SK-N-SH (cell line): ENCODE results near the gene TBP. TPM values are rescaled to one million over a fixed set of nuclear protein-coding genes. Genes with fewer than 3 reads are reported as not detected.

ENCODE experiments used
- CTCF ChIA-PET: fragments of 300-600, 350-600 bp; formaldehyde crosslinking; extraction: SDS; loops from one replicate; lab custom pipeline; 2021; lab: Yijun Ruan, JAX
- POLR2A ChIA-PET: fragments of 350-600 bp; sonication (Branson Sonifier 250); formaldehyde crosslinking; extraction: SDS; loops from one replicate; lab custom pipeline; 2020; ENCODE audit warnings: antibody characterized with exemption, inconsistent platforms; lab: Yijun Ruan, JAX
- DNase-seq: peaks from one replicate; pipeline ENCODE4 v3.0.0; 2012
- H2AFZ ChIP-seq: fragments of 200-600 bp; sonication (generic); 2 replicates; pipeline ENCODE4 v1.8.1; 2016; ENCODE audit warnings: antibody characterized with exemption, mild to moderate bottlenecking, low read depth
- H3F3A ChIP-seq: fragments of 200-600 bp; sonication (generic); replicated peaks from 2 replicates; pipeline ENCODE3; 2016; ENCODE audit warnings: antibody characterized with exemption, mild to moderate bottlenecking; ENCODE audit not compliant: insufficient read depth
- H3K27ac ChIP-seq, 2 experiments: fragments of 200-500 bp in 1 of 2; fragments of 200-600 bp in 1 of 2; sonication (Bioruptor generic) in 1 of 2; sonication (generic), shearing (Covaris generic) in 1 of 2; 2 replicates each; pipeline versions ENCODE4 v1.5.1 to v1.6.1; 2014 to 2016; ENCODE audit warnings: low read depth in 2 of 2, inconsistent platforms in 1 of 2, low read length in 1 of 2, mild to moderate bottlenecking in 1 of 2, mixed read lengths in 1 of 2
- H3K27me3 ChIP-seq: fragments of 200-600 bp; sonication (generic), shearing (Covaris generic); 2 replicates; pipeline ENCODE4 v1.6.1; 2016; ENCODE audit warnings: mixed run types; ENCODE audit not compliant: insufficient read depth
- H3K36me3 ChIP-seq, 2 experiments: fragments of 200-500 bp in 1 of 2; fragments of 200-600 bp in 1 of 2; sonication (Bioruptor generic) in 1 of 2; sonication (generic) in 1 of 2; replicated peaks in 1 of 2; 2 replicates each; pipeline versions ENCODE3 to v1.5.1; 2014 to 2016; ENCODE audit warnings: low read length in 1 of 2, mild to moderate bottlenecking in 1 of 2; ENCODE audit not compliant: insufficient read depth in 2 of 2, control insufficient read depth in 1 of 2
- H3K4me1 ChIP-seq, 2 experiments: fragments of 200-500 bp in 1 of 2; fragments of 200-600 bp in 1 of 2; sonication (Bioruptor generic) in 1 of 2; sonication (generic), shearing (Covaris generic) in 1 of 2; 2 replicates each; pipeline versions ENCODE4 v1.5.1 to v1.6.1; 2014 to 2016; ENCODE audit warnings: low read depth in 1 of 2, low read length in 1 of 2, mixed run types in 1 of 2; ENCODE audit not compliant: insufficient read depth in 2 of 2, control insufficient read depth in 1 of 2
- H3K4me2 ChIP-seq: fragments of 200-600 bp; sonication (generic), shearing (Covaris generic); 2 replicates; pipeline ENCODE4 v1.6.1; 2017; ENCODE audit warnings: mixed run types
- H3K4me3 ChIP-seq, 2 experiments: fragments of 200-500 bp in 1 of 2; fragments of 200-600 bp in 1 of 2; sonication (Bioruptor generic) in 1 of 2; sonication (generic), shearing (Covaris generic) in 1 of 2; 2 replicates each; pipeline versions ENCODE4 v1.5.1 to v1.8.1; 2014 to 2016; ENCODE audit warnings: low read depth in 2 of 2, inconsistent platforms in 1 of 2, low read length in 1 of 2, mild to moderate bottlenecking in 1 of 2, mixed read lengths in 1 of 2, moderate library complexity in 1 of 2
- H3K79me2 ChIP-seq: fragments of 200-600 bp; sonication (generic); 2 replicates; pipeline ENCODE4 v1.8.1; 2017; ENCODE audit warnings: mild to moderate bottlenecking; ENCODE audit not compliant: insufficient read depth
- H3K9ac ChIP-seq: fragments of 200-600 bp; sonication (generic); 2 replicates; pipeline ENCODE4 v1.6.1; 2017; ENCODE audit warnings: mixed run types
- H3K9me2 ChIP-seq: fragments of 200-600 bp; sonication (generic); 2 replicates; pipeline ENCODE4 v1.6.1; 2017; ENCODE audit warnings: mixed run types
- H3K9me3 ChIP-seq: fragments of 200-600 bp; sonication (generic); 2 replicates; pipeline ENCODE4 v1.6.1; 2017; ENCODE audit warnings: mixed run types, mild to moderate bottlenecking, moderate library complexity
- H4K20me1 ChIP-seq: fragments of 200-600 bp; sonication (generic); 2 replicates; pipeline ENCODE4 v1.6.1; 2017; ENCODE audit warnings: mild to moderate bottlenecking, mixed run types; ENCODE audit not compliant: insufficient read depth
- CHD2 ChIP-seq: fragments of 150-350 bp; IDR thresholded peaks from 2 replicates; pipeline ENCODE4 v1.6.1; 2018; ENCODE audit warnings: low read length; ENCODE audit not compliant: partially characterized antibody
- EP300 ChIP-seq, 2 experiments: IDR thresholded peaks; 2 replicates each; pipeline versions ENCODE4 v1.4.0 to v1.6.1; 2012; ENCODE audit warnings: borderline replicate concordance in 1 of 2, low read depth in 1 of 2, low read length in 1 of 2
- FOSL2 ChIP-seq: IDR thresholded peaks from 2 replicates; pipeline ENCODE4 v1.4.0; 2012; ENCODE audit warnings: low read depth, mild to moderate bottlenecking, moderate library complexity, borderline replicate concordance
- FOXM1 ChIP-seq: IDR thresholded peaks from 2 replicates; pipeline ENCODE4 v1.4.0; 2012; ENCODE audit warnings: low read depth, mild to moderate bottlenecking
- GATA2 ChIP-seq: sonication (generic); formaldehyde crosslinking; IDR thresholded peaks from 2 replicates; pipeline ENCODE4 v1.5.0; 2020; ENCODE audit warnings: mild to moderate bottlenecking, missing genetic modification reagents
- MXI1 ChIP-seq: IDR thresholded peaks from 2 replicates; pipeline ENCODE4 v1.6.1; 2012; ENCODE audit warnings: mild to moderate bottlenecking, low read depth, low read length, improper control_type of control experiment
- NRF1 ChIP-seq: IDR thresholded peaks from 2 replicates; pipeline ENCODE4 v1.6.1; 2012; ENCODE audit warnings: low read depth, mild to moderate bottlenecking, low read length
- POLR2AphosphoS5 ChIP-seq: IDR thresholded peaks from 2 replicates; pipeline ENCODE4 v1.6.1; 2012; ENCODE audit warnings: low read depth, low read length
- RAD21 ChIP-seq: IDR thresholded peaks from 2 replicates; pipeline ENCODE4 v1.6.1; 2012; ENCODE audit warnings: mild to moderate bottlenecking, low read length
- SIN3A ChIP-seq: IDR thresholded peaks from 2 replicates; pipeline ENCODE4 v1.6.1; 2012; ENCODE audit warnings: low read depth, mild to moderate bottlenecking, low read length, moderate library complexity, borderline replicate concordance
- TCF12 ChIP-seq: IDR thresholded peaks from 2 replicates; pipeline ENCODE4 v1.4.0; 2012
- YY1 ChIP-seq: IDR thresholded peaks from 2 replicates; pipeline ENCODE4 v1.4.0; 2012; ENCODE audit warnings: low read depth, mild to moderate bottlenecking
- WGBS: methylation state at CpG from one replicate; pipeline ENCODE4 v1.1.6; 2017; ENCODE audit warnings: low lambda C conversion rate; 5-methylcytosine and 5-hydroxymethylcytosine counted together
- polyA plus RNA-seq, 3 experiments: library from polyadenylated mRNA; depleted of rRNA; stranded (reverse); fragments of >200 nt; gene quantifications; 2 replicates each; pipeline ENCODE4 v1.2.3, GENCODE V29; 2012
- TF ChIP-seq, protein P1 (sequence below): fragments of 200-600 bp; sonication (generic); IDR thresholded peaks from 2 replicates; pipeline ENCODE4 v1.6.1; 2017; ENCODE audit warnings: antibody characterized with exemption, mild to moderate bottlenecking, moderate library complexity
- TF ChIP-seq, protein P2 (sequence below): IDR thresholded peaks from 2 replicates; pipeline ENCODE4 v1.4.0; 2012; ENCODE audit warnings: low read depth
- TF ChIP-seq, protein P3 (sequence below): IDR thresholded peaks from 2 replicates; pipeline ENCODE4 v1.6.1; 2012; ENCODE audit warnings: mild to moderate bottlenecking, low read depth, low read length, moderate library complexity
- TF ChIP-seq, protein P4 (sequence below): IDR thresholded peaks from 2 replicates; pipeline ENCODE4 v1.4.0; 2012; ENCODE audit warnings: low read depth, borderline replicate concordance
- TF ChIP-seq, protein P5 (sequence below): IDR thresholded peaks from 2 replicates; pipeline ENCODE4; 2012

Gene TBP
- polyA plus RNA-seq, 1 of the 3 experiments (the other 2 are of a cell fraction), result 45.5 TPM

DNA sequence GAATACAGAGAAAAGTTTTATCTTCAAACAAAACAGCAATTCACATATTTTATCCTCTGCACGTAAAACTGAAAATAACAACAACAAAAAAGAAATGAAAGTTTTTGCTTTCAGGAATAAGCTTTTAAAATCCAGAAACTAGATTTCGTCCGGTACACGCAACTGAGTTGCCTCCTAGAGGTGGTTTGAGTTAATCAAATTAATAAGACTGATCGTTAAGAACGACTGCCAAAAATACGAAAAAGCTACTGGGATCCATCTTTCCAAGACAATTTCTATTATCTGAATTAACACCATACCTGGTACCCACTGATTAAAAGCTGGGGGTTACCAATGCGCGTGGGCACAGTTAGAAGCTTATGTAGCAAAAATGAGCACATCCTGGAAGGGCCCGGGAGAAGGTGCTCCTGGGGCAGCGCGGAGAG, 29.6 kb downstream of the TBP start:
- H2AFZ ChIP-seq, result peak overlapping the region; percentile 87; the same call in 1 of the 2 replicates
- no peak for TF ChIP-seq FOXM1
- TF ChIP-seq, protein P1, sequence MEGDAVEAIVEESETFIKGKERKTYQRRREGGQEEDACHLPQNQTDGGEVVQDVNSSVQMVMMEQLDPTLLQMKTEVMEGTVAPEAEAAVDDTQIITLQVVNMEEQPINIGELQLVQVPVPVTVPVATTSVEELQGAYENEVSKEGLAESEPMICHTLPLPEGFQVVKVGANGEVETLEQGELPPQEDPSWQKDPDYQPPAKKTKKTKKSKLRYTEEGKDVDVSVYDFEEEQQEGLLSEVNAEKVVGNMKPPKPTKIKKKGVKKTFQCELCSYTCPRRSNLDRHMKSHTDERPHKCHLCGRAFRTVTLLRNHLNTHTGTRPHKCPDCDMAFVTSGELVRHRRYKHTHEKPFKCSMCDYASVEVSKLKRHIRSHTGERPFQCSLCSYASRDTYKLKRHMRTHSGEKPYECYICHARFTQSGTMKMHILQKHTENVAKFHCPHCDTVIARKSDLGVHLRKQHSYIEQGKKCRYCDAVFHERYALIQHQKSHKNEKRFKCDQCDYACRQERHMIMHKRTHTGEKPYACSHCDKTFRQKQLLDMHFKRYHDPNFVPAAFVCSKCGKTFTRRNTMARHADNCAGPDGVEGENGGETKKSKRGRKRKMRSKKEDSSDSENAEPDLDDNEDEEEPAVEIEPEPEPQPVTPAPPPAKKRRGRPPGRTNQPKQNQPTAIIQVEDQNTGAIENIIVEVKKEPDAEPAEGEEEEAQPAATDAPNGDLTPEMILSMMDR, result peak; percentile 20; the same call in 1 of the 2 replicates
- TF ChIP-seq, all 33 proteins: peak for 1
- DNase-seq, result no peak
- Histone ChIP-seq H4K20me1 (no peaks in the 10 kb centered on the region), H3K9me2 (no peaks in the 10 kb centered on the region), H3K27me3 (no peaks in the 10 kb centered on the region), H3K27ac (peak overlapping the region; percentile 54 to 89; a peak in 3 of 4 replicates), H3K36me3 (peaks cover 38 to 46% of the 10 kb centered on the region in 2 experiments), H3K9ac (peak overlapping the region; percentile 71), H3K4me3 (peak overlapping the region; percentile 79 to 97), H3K4me1 (peaks cover 0 to 13% of the 10 kb centered on the region in 2 experiments; a peak in 2 of 4 replicates), H3K4me2 (peak overlapping the region; percentile 89), H3F3A (peaks cover 8% of the 10 kb centered on the region), H3K9me3 (no peaks in the 10 kb centered on the region), H3K79me2 (peaks cover 34% of the 10 kb centered on the region)
- POLR2A ChIA-PET, result interaction anchor here (0.8 to 1.7 kb wide), 4 partner anchors 19 to 31 kb away, joined by 3 to 10 read pairs (median 4); partner anchors contain the start of gene TBP
- CTCF ChIA-PET, result interaction anchor here (1.1 to 1.2 kb wide), 2 partner anchors 9 to 793 kb away, joined by 3 to 4 read pairs; no protein-coding TSS in a partner anchor
- WGBS, result 1% methylated on average over 10 of the region's 12 CpGs

DNA sequence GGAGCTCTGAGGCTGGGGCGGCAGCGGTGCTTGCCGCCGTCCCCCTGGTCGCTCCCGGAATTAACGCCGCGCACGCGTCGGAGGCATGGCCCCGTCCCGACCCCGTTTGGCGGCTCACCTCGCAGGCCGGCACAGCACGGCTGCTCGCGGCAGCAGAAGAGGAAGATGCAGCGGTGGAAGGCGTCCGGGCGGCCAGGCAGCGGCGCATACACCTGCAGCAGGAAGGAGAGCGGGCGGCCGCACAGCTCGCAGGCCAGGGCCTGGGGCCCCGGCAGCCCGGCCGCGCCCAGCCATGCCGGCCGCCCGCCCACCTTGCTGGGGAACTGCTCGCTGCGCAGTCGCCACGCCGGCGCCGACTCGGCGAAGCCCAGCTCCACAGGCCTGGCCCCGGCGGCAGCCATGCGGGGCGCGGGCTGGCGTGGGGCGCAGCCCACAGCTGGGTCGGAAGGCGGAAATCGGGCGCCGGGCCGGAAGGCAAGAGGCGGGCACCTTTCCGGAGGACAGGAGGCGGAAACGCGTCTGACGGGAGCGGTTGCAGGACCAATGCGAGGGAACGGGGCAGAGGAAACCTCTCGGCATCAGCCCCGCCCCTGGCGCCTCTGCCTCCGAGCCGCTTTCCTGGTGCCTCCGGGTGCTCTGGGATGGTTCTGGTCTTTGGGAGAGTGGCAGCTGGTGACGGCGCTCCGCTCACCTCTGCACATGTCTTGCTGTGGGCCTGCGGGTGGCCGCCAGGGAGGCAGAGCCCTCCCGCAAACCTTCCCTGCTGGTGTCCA, 30.2 kb downstream of the TBP start, which contains the start of gene PDCD2:
PDCD2 (minus strand) TSS at position 457 of the 773 bp plus-strand sequence; CDS start at position 401, 56 bp downstream.
- 0% methylated on average over 5 of the region's 81 CpGs for WGBS
- Histone ChIP-seq H3F3A (peaks cover 8% of the 10 kb centered on the region), H3K4me3 (peak within 1 kb of the TSS; percentile 79 to 97), H4K20me1 (no peaks in the 10 kb centered on the region), H3K9me3 (no peaks in the 10 kb centered on the region), H3K4me1 (peaks cover 0 to 13% of the 10 kb centered on the region in 2 experiments; a peak in 2 of 4 replicates), H2AFZ (peak within 1 kb of the TSS; percentile 87), H3K9me2 (no peaks in the 10 kb centered on the region), H3K36me3 (peaks cover 32 to 40% of the 10 kb centered on the region in 2 experiments), H3K79me2 (peaks cover 34% of the 10 kb centered on the region), H3K27ac (peak within 1 kb of the TSS; percentile 54 to 89; a peak in 3 of 4 replicates), H3K4me2 (peak within 1 kb of the TSS; percentile 89), H3K9ac (peak within 1 kb of the TSS; percentile 71), H3K27me3 (no peaks in the 10 kb centered on the region)
- peak; percentile 96 for DNase-seq
- POLR2A ChIA-PET, result interaction anchor here (0.8 to 1.7 kb wide), 4 partner anchors 19 to 32 kb away, joined by 3 to 10 read pairs (median 4); partner anchors contain the start of gene TBP
- CTCF ChIA-PET, result interaction anchor here (1.1 to 1.2 kb wide), 2 partner anchors 10 to 794 kb away, joined by 3 to 4 read pairs; no protein-coding TSS in a partner anchor
- TF ChIP-seq POLR2AphosphoS5, result peak; percentile 86
- TF ChIP-seq, protein P2, sequence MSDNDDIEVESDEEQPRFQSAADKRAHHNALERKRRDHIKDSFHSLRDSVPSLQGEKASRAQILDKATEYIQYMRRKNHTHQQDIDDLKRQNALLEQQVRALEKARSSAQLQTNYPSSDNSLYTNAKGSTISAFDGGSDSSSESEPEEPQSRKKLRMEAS, result peak; percentile 64; the same call in 1 of the 2 replicates
- TF ChIP-seq MXI1, result peak; percentile 66
- peak; percentile 50; the same call in 1 of the 2 replicates for TF ChIP-seq SIN3A
- TF ChIP-seq CHD2, result peak; percentile 51
- TF ChIP-seq, protein P3, sequence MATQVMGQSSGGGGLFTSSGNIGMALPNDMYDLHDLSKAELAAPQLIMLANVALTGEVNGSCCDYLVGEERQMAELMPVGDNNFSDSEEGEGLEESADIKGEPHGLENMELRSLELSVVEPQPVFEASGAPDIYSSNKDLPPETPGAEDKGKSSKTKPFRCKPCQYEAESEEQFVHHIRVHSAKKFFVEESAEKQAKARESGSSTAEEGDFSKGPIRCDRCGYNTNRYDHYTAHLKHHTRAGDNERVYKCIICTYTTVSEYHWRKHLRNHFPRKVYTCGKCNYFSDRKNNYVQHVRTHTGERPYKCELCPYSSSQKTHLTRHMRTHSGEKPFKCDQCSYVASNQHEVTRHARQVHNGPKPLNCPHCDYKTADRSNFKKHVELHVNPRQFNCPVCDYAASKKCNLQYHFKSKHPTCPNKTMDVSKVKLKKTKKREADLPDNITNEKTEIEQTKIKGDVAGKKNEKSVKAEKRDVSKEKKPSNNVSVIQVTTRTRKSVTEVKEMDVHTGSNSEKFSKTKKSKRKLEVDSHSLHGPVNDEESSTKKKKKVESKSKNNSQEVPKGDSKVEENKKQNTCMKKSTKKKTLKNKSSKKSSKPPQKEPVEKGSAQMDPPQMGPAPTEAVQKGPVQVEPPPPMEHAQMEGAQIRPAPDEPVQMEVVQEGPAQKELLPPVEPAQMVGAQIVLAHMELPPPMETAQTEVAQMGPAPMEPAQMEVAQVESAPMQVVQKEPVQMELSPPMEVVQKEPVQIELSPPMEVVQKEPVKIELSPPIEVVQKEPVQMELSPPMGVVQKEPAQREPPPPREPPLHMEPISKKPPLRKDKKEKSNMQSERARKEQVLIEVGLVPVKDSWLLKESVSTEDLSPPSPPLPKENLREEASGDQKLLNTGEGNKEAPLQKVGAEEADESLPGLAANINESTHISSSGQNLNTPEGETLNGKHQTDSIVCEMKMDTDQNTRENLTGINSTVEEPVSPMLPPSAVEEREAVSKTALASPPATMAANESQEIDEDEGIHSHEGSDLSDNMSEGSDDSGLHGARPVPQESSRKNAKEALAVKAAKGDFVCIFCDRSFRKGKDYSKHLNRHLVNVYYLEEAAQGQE, result peak; percentile 51; the same call in 1 of the 2 replicates
- peak in 1 of 2 experiments; percentile 23; a peak in 1 of 4 replicates for TF ChIP-seq EP300 (IDR thresholded peaks at IDR 0.05; ENCODE audit: borderline replicate concordance in 1 of 2, low read depth in 1 of 2, low read length in 1 of 2)
- peak; percentile 65; the same call in 1 of the 2 replicates for TF ChIP-seq YY1
- TF ChIP-seq NRF1, result peak; percentile 23; the same call in 1 of the 2 replicates
- no peak for TF ChIP-seq RAD21
- TF ChIP-seq, protein P4, sequence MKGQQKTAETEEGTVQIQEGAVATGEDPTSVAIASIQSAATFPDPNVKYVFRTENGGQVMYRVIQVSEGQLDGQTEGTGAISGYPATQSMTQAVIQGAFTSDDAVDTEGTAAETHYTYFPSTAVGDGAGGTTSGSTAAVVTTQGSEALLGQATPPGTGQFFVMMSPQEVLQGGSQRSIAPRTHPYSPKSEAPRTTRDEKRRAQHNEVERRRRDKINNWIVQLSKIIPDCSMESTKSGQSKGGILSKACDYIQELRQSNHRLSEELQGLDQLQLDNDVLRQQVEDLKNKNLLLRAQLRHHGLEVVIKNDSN, result no peak
- TF ChIP-seq TCF12, result no peak
- TF ChIP-seq, protein P5, sequence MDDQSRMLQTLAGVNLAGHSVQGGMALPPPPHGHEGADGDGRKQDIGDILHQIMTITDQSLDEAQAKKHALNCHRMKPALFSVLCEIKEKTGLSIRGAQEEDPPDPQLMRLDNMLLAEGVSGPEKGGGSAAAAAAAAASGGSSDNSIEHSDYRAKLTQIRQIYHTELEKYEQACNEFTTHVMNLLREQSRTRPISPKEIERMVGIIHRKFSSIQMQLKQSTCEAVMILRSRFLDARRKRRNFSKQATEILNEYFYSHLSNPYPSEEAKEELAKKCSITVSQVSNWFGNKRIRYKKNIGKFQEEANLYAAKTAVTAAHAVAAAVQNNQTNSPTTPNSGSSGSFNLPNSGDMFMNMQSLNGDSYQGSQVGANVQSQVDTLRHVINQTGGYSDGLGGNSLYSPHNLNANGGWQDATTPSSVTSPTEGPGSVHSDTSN, result peak; percentile 26; the same call in 1 of the 2 replicates
- no peak for TF ChIP-seq FOSL2
- TF ChIP-seq GATA2 (CRISPR knock-in tag), result no peak
